ENCODE measurements around the gene CMTM6. TPM values are rescaled to one million over a fixed set of nuclear protein-coding genes. Genes with fewer than 3 reads are reported as not detected.

The CMTM6 gene
- total and polyA plus RNA-seq, 2 of the 8 experiments (the other 6 are each of a cell fraction or from before 2014, with no cell fraction given) = 24.0 to 51.5 TPM

DNA sequence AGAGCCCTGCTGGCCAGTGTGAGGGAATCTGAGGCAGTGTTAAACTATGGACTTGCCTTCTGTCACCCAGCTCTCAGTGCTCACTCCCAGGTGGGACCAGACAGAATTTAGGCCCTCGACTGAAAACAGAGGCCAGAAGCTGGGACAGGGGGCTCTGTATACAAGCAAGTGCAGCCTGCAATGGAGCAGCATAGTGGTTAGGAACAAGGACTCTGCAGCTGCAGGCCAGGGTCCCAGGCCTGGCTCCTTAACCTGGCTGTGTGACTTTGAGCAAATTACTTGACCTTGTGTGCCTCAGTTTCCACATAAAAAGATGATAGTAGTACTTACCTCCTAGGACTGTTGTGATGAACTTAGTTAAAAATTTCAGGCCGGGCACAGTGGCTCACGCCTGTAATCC is 71.2 kb downstream of the CMTM6 start:
- H2BK15ac ChIP-seq (ENCODE audit: low read length) = no peak overlapping the region
- H3K4me1 ChIP-seq (replicated peaks in 1 of 4; ENCODE audit: control insufficient read depth in 3 of 4, insufficient read depth in 4 of 4, low read length in 3 of 4) = peaks cover 0 to 3% (median 1%) of the 10 kb centered on the region in 4 experiments; a peak in 1 of 7 replicates
- no peak overlapping the region for H3K18ac ChIP-seq (ENCODE audit: extremely low read depth, low read length)
- H2AK5ac ChIP-seq (ENCODE audit: low read depth, low read length) = no peak overlapping the region
- H3K36me3 ChIP-seq (ENCODE audit: control insufficient read depth in 2 of 4, insufficient read depth in 4 of 4, low read length in 3 of 4) = no peaks in the 10 kb centered on the region
- CTCF ChIA-PET (ENCODE audit: partially characterized antibody) = interaction anchor here (1.1 to 1.3 kb wide), 2 partner anchors 23 to 55 kb away, joined by 3 to 5 read pairs; no protein-coding TSS in a partner anchor
- peaks cover 2% of the 10 kb centered on the region; the same call in 1 of the 2 replicates for H3K79me1 ChIP-seq (ENCODE audit: low read depth, low read length)
- H3K27me3 ChIP-seq (replicated peaks in 1 of 4; ENCODE audit: control insufficient read depth in 3 of 4, extremely low read depth in 1 of 4, insufficient read depth in 3 of 4, low read length in 3 of 4) = no peaks in the 10 kb centered on the region
- 89% methylated on average over 3 of the region's 3 CpGs; no CpG with 5 or more reads in 1 of the 2 experiments for WGBS, 2 experiments (ENCODE audit: extremely low coverage in 1 of 2, insufficient coverage in 1 of 2, insufficient read length in 1 of 2, insufficient replicate concordance in 2 of 2, low coverage in 1 of 2, low lambda C conversion rate in 2 of 2, missing lambda C conversion rate in 1 of 2)
- no peaks in the 10 kb centered on the region for H3K23me2 ChIP-seq (ENCODE audit: low read depth, low read length)
- no peak overlapping the region for H3K27ac ChIP-seq (ENCODE audit: low read depth, low read length)
- no peak overlapping the region for H4K8ac ChIP-seq (ENCODE audit: extremely low read depth, insufficient read depth, low read length)
- no peak overlapping the region for H2BK120ac ChIP-seq (replicated peaks; ENCODE audit: low read depth, low read length)
- H2BK5ac ChIP-seq (ENCODE audit: low read depth, low read length) = no peak overlapping the region
- no peak overlapping the region for H2AFZ ChIP-seq (ENCODE audit: low read length)
- DNase-seq (ENCODE audit: low read depth in 1 of 2, low spot score in 2 of 2) (peak in 1 of 2 experiments; percentile 26), FAIRE-seq (no peak)
- no peaks in the 10 kb centered on the region for H3K9me3 ChIP-seq (ENCODE audit: insufficient read depth in 2 of 2, low read depth in 1 of 2, low read length in 1 of 2)
- peaks cover 3 to 6% of the 10 kb centered on the region in 2 experiments for H4K20me1 ChIP-seq (replicated peaks in 1 of 2; ENCODE audit: control insufficient read depth in 1 of 2, insufficient read depth in 2 of 2, low read length in 2 of 2)
- no peak overlapping the region for H3K4me3 ChIP-seq (ENCODE audit: extremely low read depth in 1 of 4, insufficient read depth in 2 of 4, low read depth in 3 of 4, low read length in 4 of 4)
- no peak overlapping the region for H3K14ac ChIP-seq (ENCODE audit: insufficient read length)
- H4K91ac ChIP-seq (replicated peaks; ENCODE audit: insufficient read length, low read length) = no peak overlapping the region
- no peak overlapping the region for H3K56ac ChIP-seq (replicated peaks; ENCODE audit: insufficient read length, low read depth, low read length)
- H3K79me2 ChIP-seq (ENCODE audit: control insufficient read depth in 1 of 2, insufficient read depth in 2 of 2, low read length in 2 of 2) = peaks cover 0 to 8% of the 10 kb centered on the region in 2 experiments; a peak in 1 of 4 replicates
- no peak overlapping the region for H3K9ac ChIP-seq (replicated peaks in 1 of 4; ENCODE audit: extremely low read depth in 1 of 4, low read depth in 3 of 4, low read length in 3 of 4)
- no peak overlapping the region for H3K4me2 ChIP-seq (ENCODE audit: insufficient read depth in 1 of 2, low read depth in 2 of 2, low read length in 2 of 2)
- no peak overlapping the region for H3K23ac ChIP-seq (ENCODE audit: insufficient read length)
- H4K5ac ChIP-seq (ENCODE audit: insufficient read length, low read depth, low read length) = no peak overlapping the region
- no peak overlapping the region for H3K4ac ChIP-seq (replicated peaks; ENCODE audit: insufficient read length, low read depth, low read length)
- POLR2A ChIA-PET (ENCODE audit: partially characterized antibody) = no interaction called here
- H2BK12ac ChIP-seq (ENCODE audit: low read depth, low read length) = no peak overlapping the region
- H2BK20ac ChIP-seq (ENCODE audit: low read length) = no peak overlapping the region

Measured in H1 (cell line).